NCI-H526 treated with DMSO at 0.1 percent for 48 hours (cell line): ENCODE data around the gene TRABD2A.

Experiments used
- DNase-seq: peaks from one replicate; lab custom pipeline; 2025; lab: John Stamatoyannopoulos, UW

Gene TRABD2A

DNA sequence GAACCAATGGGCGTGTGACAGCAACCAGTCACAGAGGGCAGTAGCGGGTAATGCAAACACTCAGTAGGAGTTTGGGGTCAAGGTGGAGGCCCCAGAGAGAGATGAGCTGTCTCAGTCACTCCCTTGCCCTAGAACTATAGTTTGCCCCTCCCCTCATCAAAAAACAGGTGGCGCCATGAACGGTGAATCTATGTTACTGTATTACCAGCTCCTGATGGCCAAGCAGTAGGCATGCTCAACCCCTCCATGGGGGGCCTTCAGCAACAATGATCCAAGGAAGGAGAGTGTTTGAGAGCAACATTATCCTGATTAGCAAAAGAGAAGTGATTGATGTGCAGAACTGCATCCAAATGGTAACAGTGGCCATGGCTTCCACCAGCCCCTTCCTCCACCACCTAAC, 30.4 kb downstream of the TRABD2A start:
- no peak for DNase-seq

DNA sequence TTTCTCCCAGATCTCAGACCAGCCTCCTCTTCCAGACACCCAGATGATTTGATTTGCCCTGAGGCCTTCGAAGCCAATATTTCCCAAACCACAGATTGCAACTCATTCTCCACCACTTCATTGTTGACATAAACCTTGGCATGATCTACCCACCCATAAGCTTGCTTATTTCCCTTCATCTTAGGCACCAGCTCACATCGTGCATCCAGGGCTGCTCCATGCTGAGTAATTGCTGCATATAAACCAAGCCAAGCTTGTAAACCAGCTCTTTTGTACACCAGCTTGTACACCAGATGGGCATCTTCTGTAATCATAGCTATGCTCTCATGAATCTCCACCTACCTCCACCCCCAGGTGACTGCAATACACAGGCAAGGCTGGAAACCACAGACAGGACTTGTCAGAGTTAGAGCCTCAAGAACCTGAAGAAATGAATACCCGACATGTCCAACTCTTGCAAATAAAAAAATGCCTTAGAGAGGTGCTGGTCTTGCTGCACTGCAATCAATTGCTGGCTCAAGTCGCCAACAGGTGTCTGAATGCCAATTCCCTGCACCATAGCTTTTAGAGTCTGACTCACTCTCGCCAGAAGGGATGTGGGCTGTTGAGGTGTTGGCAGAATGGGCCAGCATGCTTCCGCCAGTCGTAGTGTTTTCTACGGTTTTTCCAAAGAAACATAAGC, 31.5 kb downstream of the TRABD2A start:
- DNase-seq: no peak

DNA sequence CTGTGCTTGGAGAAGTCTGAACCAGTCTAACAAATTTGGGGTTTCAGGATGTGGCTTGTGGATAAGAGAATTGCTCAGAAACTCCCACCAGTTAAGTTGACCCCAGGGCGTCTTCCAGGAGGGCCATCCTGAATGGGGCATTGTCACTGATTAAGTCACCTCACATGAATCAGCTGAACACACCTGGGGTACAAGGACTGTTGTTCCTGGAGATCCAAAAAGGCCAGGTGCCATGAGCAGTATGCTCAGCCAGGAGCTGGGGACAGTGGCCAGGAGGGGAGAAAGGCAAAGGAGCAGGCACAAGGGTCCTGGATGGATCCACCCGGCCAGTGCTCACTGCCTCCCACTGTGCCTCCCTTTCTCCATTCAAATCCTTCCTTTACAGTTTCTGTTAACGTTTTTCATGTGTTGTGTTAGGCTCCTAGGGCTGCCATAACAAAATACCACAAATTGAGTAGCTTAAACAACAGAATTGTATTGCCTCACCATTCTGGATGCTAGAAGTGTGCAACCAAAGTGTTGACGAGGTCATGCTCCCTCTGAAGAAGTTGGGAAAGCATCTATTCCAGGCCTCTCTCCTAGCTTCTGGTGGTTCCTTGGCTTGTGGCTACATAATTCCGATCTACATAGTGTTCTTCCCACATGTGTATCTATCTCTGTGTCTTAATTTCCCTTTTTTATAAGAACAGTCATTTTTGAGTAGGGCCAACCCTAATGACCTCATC, 33.4 kb downstream of the TRABD2A start:
- no peak for DNase-seq

DNA sequence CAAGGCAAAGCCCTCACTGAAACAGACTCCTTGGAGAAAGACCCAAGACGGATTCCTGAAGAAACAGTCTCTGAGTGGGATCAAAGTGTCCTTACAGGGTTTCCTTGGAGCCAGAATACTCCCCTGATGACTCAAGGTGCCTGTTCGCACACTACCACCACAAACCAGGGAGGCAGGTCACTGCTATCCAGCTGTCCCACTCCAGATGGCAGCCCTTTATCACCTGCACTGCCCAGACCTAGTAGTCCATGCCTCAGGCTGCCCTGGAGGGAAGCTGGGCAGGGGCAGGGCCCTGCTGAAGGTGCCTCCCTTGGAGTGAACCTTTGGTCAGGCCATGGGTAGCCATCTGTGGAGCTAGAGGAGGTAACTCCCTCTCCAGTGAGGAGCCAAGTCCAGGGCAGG, 34.1 kb downstream of the TRABD2A start:
- DNase-seq: no peak

DNA sequence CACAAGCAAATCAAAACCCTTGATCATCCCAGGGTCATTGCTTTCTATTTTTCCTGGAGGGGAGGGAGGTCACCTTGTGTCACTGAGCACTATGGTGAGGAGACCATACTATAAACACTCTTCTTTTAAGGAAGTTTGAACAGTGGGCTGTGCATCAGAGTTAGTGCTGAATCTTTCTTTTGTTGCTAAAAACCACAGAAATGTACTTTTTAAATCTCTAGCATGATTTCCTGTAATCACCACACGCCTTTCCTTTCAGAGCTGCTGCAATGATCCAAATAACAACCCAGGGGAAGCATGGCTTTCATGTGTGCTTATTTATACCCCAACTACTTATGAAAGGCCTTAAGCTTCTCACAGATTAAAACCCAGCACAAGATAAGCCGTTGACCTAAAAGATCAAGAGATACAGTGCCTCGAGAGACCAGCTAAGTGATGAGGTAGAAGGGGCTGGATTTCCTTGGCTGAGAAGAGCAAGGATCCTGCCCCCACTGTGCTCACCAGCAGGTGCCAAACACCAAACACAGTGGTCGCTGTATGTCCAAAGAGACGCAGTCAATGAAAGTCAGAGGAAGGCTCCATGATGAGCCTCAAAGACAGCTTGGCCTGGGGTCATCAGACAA, 34.7 kb downstream of the TRABD2A start:
- DNase-seq: no peak

DNA sequence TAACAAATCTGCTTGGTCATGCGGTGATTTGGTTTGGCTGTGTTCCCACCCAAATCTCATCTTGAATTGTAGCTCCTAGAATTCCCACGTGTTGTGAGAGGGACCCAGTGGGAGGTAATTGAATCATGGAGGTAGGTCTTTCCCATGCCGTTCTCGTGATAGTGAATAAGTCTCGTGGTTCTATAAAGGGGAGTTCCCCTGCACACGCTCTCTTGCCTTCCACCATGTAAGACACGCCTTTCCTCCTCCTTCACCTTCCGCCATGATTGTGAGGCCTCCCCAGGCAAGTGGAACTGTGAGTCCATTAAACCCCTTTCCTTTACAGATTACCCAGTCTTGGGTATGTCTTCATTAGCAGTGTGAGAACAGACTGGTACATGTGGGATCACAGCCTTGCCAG, 36.7 kb downstream of the TRABD2A start:
- no peak for DNase-seq

DNA sequence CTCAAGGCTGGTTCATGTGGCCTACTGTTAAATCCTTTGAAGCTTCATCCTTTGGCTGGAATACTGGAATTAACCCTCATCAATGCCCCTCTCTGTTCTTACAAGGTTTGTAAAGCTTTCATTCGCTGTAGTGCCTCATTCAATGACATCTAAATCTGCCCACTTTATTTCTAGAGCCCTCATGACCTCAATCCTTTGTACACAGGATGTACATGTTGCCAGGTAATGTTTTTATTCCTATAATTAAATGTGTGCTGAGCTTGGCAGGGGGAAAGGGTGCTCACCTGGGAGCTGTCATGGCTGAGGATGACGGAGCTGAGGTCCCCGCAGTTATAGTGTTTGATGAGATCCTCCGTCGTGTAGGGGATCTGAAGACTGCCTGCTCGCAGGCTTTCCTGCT, 39.3 kb downstream of the TRABD2A start:
- no peak for DNase-seq

DNA sequence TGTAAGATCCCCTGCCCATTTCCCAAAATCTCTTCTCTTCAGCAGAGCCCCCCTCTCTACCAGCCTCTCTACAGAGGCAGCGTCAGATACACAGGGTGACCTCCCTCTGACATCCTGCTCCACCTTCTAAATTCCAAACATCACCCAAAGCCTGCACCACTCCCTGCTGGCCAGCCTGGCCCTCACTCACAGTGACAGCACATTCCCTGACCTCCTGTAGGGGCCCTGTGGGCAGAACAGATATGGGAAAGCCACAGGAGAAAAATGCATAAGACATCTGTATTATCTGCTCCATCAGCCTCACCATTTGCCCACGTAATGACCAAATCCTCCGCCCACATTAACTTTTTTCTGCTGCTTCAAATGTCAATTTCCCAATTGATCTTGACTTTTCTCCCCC, 40.6 kb downstream of the TRABD2A start:
- DNase-seq: no peak

DNA sequence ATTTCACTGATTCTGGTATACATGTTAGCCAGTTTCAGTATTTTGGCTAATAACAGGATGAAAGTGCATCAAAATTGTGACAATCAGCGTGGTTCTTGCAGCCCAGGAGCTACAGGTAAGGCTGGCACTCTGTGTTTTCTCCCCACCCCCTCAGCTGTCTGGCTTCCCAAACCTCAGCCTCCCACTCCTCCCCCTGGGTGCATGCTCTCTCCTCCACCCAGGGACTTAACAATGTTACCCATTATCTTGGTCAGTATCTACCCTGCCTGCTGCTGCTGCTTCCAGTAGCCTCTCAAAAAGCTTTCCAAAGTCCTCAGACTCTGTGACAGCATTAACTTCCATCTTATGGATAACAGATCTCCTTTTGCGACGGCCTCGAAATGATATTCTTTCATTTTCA, 41.0 kb downstream of the TRABD2A start:
- DNase-seq: no peak

DNA sequence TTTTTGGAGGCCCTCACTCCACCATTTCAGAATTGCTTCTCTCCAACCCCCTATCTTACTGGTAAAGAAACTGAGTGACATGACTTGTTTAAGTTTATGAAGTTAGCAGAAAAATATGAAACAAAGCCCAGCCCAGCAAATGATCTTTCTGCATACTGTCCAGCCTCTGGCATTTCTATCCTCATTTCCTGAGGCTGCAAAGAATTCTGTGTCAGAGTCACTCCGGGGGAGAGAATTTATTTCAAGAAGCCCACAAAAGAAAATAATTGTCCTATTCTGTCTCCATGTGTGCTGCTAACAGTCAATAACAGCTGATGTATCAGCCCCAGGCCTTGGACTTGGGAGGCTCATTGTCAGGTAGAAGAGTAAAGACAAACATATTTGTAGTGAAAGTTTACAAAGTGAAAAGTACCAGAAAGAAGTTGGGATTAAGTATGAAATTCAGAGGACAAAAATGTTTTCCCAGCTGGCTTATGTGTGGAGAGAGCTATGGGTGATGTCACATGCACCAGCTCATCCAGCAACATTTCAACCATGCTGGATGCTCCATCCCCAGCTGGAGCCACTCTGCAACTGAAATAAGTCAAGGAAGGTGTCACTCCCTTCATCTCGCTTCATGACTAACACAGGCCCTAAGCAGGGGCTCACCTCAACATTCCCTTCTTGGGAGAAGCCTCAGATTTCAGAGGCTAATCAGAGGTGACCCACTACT, 42.3 kb downstream of the TRABD2A start:
- no peak for DNase-seq

DNA sequence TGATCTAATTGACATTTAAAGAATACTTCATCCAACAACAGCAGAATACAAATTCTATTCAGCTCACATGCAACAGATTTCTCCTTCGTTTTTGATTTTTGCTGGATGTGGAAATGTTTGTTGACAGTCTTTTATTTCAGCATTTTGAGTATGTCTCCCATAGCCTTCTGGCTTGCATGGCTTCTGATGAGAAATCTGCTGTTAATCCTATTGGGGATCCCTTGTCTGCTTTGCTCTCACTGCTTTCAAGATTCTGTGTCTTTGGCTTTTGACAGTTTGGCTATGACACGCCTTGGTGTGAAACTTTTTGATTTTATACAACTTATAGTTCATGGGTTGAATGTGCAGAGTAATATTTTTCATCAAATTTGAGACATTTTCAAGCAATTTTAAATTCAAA, 44.7 kb downstream of the TRABD2A start:
- no peak for DNase-seq

DNA sequence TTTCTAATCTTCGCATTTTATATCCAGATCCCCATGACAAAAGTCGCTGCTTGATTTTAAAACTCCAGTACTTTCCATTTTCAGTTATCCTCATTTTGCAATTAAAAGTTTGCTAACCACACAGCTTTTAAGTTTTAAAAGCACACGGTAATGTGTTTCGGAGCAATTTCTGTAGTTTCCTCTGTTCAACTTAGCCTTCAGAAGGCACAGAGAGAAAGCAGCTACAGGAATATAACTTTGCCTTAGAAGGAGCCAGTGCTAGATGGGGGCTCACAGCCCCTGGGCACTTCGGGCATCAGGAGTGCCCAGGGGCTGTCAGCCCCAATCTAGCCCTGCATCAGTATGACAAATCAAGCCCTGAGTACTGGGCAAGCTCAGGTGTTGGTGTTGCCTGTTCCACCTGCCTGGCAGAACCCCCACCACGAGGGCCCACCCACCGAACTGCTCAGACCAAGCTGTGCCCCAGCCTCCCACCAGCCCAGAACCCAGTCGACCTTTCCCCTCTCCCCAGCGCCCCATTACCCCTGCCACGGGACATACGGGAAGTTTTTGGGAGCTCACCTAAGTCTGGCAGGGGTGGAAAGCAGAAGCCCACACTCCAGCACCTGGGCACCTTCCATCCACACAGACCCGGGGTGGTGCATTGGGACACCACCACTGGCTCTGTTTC, 47.3 kb downstream of the TRABD2A start:
- DNase-seq: no peak

DNA sequence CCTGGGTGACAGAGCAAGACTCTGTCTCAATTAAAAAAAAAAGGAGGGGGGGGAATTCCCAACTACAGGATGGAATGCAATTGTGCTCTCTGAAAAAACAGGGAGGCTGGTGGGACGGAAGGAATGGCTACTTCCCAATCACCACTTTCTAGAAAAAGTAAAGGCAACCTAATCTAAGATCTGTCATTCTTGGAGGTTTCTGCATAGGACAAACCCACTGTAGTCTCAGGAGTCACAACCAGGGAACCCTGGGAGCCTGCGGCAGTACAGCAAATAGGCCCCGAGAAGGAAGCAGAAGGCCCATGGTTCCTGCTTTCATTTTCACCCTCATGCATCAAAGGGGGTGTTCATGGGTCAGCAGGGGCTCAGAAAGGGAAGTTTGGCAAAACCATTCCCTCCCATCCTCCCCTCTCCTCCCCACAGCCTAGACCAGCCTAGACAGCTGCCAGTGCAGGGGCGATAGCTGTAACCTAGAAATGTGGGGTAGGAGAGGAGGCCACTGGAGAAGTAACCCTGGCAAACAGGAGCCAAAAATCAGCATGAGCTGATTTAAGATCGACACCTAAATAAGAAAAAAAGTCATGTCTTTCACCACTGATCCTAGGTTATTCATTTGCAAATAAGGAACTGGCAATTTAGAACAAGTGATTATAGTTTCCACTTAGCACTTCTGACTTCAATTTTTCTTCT, 48.0 kb downstream of the TRABD2A start:
- DNase-seq: no peak

DNA sequence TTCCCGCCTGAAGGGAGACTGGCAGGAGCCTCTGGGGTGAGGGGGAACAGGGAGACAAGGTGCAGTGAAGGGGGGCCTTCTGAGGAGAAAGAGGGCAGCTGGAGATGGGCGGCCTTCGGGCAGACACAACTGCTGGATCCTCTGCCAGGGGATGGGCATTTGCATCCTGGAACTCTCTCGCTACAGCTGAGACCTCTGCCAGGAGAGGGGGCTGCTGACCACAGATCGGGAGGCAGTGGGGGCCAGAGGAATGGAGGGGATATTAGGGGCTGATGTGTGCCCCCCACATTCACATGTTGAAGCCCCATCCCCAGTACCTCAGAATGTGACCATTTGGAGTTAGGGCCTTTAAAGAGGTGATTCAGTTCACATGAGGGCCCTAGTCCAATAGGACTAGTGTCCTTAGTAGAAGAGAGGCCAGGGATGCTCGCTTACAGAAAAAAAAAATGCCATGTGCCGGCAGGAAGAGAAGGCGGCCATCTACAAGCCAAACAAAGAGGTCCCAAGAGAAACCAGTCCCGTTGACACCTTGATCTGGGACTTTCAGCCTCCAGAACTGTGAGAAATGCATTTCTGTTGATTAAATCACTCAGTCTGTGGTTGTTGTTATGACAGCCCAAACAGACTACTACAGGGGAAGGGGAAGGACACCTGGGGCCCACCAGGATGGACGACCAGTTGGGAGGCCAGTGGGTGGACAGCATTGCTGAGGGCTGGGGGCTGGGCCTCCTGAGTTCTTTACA, 50.0 kb downstream of the TRABD2A start:
- no peak for DNase-seq

DNA sequence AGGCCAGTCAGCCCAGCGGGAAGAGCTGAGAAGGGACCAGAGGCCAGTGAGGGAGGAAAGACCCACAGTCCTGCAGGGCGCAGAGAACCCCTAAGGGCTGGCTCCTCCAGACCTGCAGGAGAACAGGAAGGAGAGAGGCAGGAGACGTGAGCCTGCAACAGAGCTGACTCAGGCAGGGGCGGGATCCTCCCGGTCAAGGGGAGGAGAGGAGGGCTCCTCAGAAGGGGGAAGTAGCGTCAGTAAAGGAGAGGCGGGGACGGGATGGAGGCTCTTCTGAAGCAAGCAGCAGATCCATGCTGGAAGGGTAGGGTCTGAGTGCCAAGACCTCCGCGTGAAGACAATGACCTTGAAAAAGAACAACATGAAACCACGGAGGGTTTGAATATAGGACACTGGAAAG, 50.8 kb downstream of the TRABD2A start:
- no peak for DNase-seq

DNA sequence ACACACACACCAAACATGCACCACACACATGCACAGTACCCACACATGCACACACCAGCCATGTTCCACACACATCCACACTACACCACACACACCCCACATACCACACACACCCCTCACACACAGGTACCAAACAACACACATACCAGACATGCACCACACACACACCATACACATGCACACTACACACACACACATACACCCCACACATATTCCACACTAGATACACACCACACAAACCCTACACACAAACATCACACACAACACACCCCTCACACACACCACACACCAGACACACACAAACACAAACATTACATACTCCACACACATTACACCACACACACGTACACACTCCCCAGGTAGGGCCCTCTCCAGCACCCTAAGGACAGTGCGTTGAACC, 51.2 kb downstream of the TRABD2A start:
- no peak for DNase-seq

DNA sequence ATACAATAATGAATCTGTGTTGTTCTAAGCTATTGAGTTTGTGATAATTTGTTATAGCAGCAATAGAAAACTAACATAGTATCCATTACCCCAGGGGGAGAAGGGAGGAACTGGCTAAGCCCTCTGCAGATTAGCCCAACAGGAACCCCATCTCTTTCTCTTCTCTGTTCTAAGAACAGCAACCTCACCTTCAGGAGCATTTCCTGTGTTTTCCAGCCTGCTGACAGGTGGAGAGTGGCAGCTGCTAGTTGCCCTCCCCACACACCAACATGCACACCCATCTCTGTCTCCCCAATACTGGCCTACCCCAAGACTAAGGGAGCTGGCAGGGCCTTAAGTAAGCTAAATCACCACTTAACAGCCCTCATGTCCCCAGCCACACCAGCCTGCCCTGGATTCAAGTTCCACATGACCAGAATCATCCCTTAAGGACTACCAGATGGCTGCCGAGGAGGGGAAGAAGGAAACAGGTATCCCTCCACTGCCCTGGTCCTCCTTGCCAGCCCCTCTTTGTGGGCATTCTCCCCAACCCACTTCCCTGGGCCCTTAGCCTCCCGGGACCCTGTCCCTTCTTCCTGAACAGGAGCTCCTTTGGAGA, 52.8 kb downstream of the TRABD2A start:
- no peak for DNase-seq

DNA sequence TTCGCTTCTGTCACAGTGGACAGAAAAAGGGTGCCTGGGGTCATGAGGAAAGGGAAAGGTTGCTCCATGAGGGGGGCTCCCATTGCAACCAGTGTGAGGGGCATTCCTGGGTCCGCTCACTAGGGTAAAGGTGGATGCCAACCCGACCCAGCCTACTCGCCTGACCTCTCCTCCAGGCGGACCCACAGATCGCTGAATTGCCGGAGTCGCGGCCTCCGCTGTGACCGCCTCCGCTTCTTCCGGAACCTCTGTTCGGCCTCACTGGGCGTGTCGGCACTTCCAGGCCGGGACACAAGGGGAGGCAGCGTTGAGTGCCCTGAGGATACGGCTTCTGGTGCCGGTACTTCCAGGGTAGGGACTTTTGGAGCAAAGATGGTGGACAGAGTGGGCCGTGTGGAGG, 57.1 kb downstream of the TRABD2A start:
- DNase-seq: no peak

DNA sequence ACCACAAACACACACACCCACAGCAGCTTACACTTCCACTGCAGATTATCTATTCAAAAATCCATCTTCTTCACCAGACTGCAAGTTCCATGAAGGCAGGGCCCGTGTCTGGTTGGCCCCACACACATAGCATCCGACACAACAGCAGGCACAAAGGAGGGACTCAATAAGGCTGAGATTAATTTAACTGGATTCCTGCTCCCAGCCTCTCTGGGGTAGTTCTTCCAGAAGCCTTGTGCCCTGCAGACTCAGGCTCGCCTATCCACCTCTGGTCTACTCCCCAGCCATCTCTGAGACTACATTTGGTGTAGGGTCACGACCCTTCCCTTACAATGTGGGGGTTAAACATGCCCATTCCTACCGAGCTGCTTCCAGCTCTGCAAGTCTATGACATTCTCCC, 57.7 kb downstream of the TRABD2A start:
- no peak for DNase-seq

DNA sequence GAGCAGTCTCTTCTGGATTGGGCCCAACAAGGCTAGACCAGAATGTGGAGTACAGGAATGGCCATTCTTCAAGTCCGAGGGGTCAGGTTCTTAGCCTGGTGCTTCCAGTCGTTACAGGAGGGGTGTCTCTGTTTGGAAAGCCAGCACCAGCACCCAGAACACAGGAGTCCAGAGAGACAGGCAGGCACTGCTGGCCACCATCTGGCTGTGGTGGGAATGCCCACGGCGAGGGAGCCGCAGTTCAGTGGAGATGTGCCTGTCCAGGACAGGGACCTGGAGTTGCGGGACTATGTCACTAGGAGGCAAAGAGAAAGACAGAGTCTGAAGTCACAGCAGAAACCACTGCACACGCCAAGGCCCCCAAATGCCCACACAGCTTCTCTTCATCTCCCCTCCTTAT, 59.1 kb downstream of the TRABD2A start:
- no peak for DNase-seq

DNA sequence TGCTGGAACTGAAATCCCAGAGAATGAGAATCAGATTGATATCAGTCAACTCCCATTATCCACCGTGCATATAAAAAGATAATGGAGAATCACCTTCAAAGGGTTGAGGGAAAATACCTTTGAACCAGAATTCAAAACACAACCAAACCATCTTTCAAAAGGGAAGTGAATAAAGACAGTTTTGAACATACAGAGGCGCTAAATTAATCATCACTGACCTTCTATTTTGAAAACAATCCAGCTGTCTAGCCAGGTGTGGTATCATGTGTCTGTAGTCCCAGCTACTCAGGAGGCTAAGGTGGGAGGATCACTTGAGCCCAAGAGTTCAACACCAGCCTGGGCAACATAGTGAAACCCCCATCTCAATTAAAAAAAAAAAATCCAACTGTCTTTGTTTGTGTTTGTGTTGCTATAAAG, 63.6 kb downstream of the TRABD2A start:
- no peak for DNase-seq
